EH (cell line): ENCODE measurements around the gene DPP9.

ENCODE experiments used
- DNase-seq: peaks from one replicate; pipeline ENCODE4 v3.0.0-alpha.2; 2015; ENCODE audit warnings: low read depth

Gene DPP9

GRCh38 chr19:4709440-4710280 lies 14.0 kb downstream of the DPP9 start:
- DNase-seq: peak; percentile 31

DNA sequence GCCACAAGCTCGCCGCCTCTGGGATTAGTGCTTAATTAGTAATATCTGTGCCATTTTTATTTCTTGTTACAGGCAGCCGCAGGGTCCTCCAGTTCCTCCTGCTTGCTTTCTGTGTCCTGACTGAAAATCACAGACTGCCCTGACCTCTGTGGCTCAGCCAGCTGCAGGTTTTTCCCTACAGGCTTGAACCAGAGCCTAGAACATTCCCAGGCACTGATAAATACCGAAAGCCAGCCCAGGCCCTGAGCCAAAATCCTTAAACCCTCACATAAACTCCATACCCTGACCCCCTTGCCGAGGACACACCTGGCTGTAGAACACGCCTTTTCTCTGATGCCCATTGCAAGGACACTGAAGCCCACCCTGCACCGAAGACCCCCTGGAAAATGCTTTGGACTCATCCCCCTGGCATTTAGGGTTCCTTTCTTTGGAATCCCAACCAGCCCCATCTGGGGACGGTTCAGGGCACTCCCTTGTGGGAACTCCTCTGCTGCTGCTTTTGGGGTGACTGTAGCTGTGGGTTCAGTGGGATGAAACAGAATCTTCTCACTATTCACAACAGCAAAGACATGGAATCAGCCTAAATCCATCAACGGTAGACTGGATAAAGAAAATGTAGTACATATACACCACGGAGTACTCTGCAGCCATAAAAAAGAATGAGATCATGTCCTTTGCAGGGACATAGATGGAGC lies 15.5 kb downstream of the DPP9 start:
- DNase-seq: peak; percentile 66

DNA sequence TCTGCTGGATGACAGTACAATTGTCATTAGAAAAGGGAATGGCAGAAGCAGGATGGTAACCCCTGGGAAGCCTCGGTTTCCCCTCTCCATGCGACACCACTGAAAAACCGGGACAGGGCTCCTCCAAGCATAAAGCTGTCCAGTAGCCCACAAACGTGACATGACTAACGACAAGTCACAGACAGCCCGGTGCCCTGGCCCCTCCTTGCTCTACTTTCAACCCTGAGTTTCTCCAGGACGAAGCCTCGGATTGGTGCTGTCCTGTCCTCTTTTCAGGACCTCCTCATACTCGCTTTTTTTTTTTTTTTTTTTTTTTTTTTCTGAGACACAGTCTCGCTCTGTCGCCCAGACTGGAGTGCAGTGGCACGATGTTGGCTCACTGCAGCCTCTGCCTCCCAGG lies 16.3 kb downstream of the DPP9 start:
- no peak for DNase-seq

DNA sequence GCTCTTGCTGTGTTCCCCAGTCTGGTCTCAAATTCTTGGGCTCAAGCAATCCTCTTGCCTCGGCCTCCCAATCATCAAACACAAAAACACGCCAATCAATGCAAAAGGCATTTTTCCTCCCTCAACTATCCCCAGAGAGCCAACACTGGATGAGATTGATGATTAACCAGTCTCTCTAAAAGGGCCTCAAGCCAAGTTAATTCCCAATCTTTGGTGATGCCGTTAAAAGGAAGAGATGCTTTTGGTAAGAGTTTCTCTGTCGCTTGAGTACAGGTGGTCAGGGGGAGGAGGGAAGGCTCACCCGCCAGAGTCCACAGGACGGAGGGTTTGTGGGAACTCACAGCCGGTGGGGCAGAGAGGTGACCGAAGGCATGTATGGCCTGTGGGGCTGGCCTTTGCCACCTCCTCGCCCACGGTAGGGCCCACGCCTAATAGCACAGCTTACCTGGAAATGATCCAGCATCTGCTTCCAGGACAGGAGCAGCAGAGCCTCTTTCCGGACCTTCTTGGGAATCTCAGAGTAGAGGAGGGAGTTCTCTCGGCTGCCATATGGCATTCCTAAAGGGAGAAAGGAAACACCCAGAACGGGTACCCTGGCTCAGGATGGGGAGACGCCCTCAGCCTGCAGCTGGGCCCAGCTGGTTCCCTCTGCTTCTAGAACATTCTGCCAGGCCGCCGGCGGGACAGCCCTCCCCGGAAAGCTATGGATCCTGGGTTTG lies 18.1 kb downstream of the DPP9 start:
- no peak for DNase-seq

DNA sequence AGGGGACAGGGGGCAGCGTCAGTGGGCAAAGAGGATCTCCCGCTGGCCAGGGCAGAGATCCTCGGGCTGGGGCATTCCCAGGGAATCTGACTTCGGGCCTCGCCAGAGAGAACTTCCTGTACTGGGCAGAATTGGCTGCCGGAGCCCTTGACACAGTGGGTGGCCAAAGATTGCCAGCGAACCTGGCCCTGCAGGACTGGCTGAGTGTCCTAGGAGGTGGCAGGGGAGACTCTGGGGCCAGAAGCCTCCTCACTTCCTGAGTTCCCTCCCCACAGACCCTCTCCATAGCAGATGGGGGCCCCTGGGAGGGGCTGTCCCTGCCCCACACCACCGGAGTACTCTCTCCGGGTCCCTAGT lies 19.3 kb downstream of the DPP9 start:
- no peak for DNase-seq

DNA sequence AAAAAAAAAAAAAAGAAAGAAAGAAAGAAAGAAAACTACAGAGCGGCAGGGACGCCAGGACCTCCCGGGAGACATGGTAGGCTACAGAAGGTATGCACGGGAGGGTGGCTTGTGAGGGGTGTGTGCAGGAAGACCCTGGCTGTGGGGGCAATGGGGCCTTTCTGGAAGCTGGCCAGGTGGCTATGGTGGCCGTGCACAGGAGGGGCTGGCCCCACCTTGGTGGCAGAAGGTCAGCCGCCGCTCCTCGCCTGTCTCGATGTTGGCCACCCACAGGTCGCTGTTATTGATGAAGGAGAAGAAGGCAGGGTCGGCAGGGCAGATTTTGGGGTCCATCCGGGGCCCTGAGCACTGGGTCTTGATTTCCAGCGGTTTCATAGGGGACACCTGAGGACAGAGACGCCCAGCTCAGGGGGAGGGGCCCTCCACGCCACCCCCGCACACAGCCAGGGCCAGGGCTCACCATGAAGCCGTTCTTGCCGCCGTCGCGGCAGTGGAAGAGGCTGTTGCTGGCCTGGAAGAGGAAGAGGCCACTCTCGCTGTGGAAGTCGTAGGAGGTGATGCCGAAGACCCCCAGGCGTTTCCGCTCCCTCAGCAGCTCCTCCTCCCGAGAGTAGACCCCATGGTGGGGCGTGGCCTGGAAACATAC lies 19.8 kb downstream of the DPP9 start:
- no peak for DNase-seq

- no peak for DNase-seq
These were observed 20.9 kb downstream of the DPP9 start for GRCh38 chr19:4702764-4703163.

GRCh38 chr19:4701557-4701956 lies 22.1 kb downstream of the DPP9 start:
- DNase-seq: no peak

DNA sequence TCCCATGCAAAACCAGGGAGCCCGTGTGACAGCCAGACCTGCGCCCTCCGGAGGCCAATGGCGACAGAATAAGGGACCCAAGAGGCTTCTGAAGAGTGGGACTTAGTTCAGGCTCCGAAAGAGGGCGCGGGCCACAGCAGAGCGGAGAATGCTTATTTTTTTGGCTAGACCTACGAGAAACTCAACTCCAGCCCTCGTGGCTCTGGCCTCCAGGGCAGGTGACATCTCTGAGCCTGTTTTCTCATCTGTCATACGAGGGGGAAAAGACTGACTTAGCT lies 23.0 kb downstream of the DPP9 start:
- no peak for DNase-seq

DNA sequence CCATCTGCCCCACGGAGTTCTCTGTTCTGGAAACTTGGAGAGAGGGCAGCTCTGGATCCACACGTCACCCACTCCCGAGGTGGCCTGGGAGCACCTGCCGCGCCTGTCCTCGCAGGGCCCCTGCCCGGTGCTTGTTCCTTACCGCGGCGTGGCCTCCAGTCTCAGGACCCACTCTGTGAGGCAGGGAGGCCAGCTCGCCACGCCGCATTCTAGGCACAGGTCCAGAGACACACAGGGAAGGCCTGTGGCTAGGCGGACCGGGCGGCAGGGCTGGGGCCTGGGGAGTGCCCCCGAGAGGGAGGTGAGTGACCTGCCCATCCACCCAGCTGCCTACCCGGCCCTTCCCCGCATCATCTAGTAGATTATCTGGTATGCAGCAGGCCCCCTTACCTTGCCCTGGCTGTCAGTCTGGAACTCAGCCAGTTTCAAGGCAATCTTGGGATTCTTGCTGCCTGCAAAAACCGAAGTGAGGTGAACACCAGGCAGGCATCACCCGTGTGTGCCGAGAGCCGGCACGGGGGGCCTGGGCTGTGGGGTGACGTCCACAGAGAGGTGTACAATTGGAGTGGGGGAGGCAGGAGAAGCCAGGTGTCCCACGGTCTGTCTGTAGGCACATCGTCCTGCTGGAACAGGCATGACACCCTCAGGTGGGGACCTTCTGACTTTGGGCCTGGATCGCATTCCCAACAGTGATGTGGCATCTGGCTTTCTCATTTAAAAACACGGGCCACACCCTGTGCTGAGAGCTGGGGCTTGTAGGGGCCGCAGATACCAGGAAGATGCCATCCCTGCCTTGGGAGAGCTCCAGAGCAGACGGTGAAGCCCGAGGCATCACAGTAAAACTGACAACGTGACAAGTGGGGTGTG lies 23.6 kb downstream of the DPP9 start:
- no peak for DNase-seq

GRCh38 chr19:4697304-4697703 lies 26.3 kb downstream of the DPP9 start:
- no peak for DNase-seq

- DNase-seq: no peak
These were observed 28.4 kb downstream of the DPP9 start for GRCh38 chr19:4695224-4695731.

DNA sequence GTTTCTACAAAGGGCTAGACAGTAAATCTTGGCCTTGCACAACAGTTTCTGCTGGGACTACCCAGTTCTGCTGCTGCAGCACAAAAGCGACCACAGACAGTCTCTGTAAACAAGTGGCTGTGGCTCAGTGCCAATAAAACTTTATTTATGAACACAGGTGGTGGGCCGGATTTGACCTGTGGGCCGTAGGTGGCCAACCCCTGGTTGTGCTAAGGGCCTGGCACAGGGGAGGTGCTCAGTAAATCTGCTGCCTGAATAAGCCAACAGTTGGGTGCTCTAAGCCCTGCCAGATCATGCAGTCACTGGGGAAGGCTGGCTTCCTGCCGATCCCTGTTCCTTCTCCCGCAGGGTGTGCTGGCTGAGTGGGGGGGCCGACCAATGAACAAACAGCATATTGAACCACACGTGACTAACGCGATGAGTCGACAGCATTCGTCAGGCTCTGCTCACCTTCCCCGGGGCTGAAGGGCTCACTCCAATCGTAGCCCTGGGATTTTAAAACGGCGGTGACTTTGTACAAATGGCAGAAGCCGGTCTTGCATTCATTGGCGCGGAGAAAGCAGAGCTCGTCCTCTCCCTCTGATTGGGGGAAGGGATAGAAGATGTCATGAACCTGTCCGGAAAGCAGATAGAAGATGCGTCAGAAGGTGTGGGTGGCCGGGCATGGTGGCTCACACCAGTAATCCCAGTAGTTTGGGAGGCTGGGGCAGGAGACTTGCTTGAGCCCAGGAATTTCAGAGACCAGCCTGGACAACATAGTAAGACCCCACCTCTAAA lies 29.2 kb downstream of the DPP9 start:
- DNase-seq: peak; percentile 99

- no peak for DNase-seq
These were observed 30.0 kb downstream of the DPP9 start for GRCh38 chr19:4693471-4694121.

DNA sequence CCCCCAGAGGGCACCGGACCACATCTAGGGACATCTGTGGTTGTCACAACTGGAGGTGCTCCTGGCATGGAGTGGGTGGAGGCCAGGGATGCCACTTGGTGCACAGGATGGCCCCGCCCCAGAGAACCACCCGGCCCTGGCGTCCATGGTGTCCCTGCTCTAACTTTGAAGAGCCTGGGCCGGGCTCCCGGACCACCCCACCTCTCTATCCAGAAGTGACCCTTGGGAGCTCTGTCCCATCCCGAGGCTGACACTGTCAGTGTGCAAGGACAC lies 30.6 kb downstream of the DPP9 start:
- no peak for DNase-seq

DNA sequence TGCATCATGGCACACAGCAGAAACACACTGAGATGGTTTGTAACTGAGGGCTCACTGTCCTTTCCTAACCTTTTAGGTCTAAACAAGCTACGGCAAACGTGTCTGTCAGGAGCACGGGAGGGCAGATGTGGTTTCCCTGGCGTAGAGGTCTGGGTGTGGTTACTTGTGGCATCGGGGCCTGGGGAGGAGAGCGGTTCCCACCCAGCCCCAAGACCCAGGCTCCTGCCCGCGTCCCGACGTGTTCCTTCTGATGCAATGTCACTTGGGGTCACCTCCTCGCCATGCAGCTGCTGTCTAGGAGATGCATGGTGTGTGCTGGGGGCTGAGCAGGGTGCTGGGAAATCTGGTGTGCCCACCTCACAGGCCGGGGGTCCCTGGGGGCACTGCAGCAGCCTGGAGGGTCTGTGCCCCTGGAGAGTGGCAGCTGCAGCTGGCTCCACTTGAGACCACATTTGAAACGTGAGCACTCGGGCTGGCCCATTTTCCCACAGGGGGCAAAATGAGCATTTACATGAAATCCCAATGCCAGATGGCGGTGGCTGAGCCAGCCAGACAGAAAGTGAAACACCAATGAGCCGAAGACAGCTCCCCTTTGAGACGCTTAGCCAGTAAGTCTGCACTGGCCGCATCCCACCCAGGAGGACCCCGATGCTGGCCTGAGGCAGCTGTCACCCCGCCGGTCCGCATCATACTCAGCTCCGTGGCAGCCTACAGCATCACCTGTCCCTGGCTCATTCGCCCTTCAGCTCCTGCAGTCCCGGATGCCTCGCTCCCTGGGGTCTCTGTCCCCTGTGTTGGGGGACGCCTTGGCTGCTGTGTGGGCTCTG lies 31.2 kb downstream of the DPP9 start:
- no peak for DNase-seq

GRCh38 chr19:4691373-4691772 lies 32.3 kb downstream of the DPP9 start:
- DNase-seq: no peak

DNA sequence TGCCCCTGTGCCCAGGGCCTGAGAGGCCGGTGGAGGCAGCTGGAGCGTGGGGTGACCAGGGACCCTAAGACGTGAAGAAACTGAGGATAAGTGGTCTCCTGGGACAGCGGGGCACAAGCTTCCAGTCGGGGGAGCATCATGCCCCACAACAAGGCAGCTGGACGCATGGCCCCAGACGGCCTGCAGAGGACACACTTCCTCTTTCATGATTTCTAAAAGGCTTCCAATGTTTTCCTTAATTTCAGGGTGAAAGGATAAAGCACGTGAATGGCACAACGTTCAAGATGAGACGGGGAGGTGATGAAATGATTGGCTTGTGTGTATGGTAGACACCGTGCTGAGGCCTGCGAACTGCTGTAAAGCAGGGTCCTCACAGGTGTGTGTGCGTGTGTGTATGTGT lies 33.3 kb downstream of the DPP9 start:
- DNase-seq: no peak

DNA sequence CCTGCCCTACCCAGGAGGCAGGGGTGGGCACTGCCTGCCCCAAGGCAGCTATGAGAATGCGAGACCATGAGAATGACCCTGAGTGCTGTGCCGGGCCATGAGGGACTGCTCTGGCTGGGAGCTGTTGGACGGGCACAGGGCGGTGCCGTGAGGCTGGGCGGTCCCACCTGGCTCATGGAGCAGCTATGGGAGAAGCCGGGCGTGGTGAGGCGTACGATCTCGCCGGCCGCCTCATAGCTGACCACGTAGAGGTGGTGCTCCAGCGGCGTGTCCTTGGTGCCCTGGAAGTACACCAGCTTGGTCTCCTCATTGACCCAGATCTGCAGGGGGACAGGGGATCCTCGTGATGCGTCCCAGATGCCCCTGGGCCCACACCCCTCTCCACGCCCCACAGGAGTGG lies 34.2 kb downstream of the DPP9 start:
- DNase-seq: no peak

DNA sequence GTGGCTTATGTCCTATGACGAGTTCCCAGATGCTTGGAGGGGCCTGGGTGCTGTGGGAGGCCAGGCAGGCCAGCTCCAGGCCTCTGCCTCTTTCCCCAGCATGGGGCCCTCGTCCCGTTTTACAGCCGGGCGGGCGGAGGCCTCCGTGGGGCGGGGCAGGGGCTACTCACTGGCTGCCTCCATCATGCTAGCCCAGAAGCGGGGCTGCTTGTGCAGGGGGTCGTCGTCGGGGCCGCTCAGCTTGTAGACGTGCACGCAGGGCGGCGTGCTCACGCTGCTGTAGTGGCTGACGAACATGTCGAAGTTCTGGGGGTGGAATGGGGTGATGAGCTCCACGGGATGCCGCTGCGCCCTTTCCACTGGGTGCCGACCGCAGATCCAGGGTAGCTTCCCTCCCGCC lies 35.1 kb downstream of the DPP9 start:
- DNase-seq: no peak
